ENCODE data around the gene KCNN1. TPM values are rescaled to one million over a fixed set of nuclear protein-coding genes. Genes with fewer than 3 reads are reported as not detected.

KCNN1 gene
- total and polyA plus RNA-seq, 2 of the 13 experiments (the other 11 are each of a cell fraction or from before 2014, with no cell fraction given): 0.04 TPM; not detected in 1

- no peak for TF ChIP-seq ZNF674 (CRISPR knock-in tag; IDR thresholded peaks at IDR 0.05; ENCODE audit: low read depth)
- no peak for TF ChIP-seq SRSF1 (optimal IDR thresholded peaks at IDR 0.05; ENCODE audit: low read depth, low read length)
- TF ChIP-seq AKAP8 (CRISPR knock-in tag; IDR thresholded peaks at IDR 0.05): no peak
- TF ChIP-seq ZNF609 (CRISPR knock-in tag; IDR thresholded peaks at IDR 0.05; ENCODE audit: borderline replicate concordance): no peak
- TF ChIP-seq, protein P1, sequence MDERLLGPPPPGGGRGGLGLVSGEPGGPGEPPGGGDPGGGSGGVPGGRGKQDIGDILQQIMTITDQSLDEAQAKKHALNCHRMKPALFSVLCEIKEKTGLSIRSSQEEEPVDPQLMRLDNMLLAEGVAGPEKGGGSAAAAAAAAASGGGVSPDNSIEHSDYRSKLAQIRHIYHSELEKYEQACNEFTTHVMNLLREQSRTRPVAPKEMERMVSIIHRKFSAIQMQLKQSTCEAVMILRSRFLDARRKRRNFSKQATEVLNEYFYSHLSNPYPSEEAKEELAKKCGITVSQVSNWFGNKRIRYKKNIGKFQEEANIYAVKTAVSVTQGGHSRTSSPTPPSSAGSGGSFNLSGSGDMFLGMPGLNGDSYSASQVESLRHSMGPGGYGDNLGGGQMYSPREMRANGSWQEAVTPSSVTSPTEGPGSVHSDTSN (CRISPR knock-in tag; IDR thresholded peaks at IDR 0.05): no peak
- TF ChIP-seq GTF2F1 (IDR thresholded peaks at IDR 0.05; ENCODE audit: low read length): no peak
- no peak for TF ChIP-seq SOX6 (IDR thresholded peaks at IDR 0.05)
- TF ChIP-seq SOX6 (CRISPR knock-in tag; IDR thresholded peaks at IDR 0.05): peak; percentile 17; the same call in 1 of the 2 replicates
- TF ChIP-seq, protein P2, sequence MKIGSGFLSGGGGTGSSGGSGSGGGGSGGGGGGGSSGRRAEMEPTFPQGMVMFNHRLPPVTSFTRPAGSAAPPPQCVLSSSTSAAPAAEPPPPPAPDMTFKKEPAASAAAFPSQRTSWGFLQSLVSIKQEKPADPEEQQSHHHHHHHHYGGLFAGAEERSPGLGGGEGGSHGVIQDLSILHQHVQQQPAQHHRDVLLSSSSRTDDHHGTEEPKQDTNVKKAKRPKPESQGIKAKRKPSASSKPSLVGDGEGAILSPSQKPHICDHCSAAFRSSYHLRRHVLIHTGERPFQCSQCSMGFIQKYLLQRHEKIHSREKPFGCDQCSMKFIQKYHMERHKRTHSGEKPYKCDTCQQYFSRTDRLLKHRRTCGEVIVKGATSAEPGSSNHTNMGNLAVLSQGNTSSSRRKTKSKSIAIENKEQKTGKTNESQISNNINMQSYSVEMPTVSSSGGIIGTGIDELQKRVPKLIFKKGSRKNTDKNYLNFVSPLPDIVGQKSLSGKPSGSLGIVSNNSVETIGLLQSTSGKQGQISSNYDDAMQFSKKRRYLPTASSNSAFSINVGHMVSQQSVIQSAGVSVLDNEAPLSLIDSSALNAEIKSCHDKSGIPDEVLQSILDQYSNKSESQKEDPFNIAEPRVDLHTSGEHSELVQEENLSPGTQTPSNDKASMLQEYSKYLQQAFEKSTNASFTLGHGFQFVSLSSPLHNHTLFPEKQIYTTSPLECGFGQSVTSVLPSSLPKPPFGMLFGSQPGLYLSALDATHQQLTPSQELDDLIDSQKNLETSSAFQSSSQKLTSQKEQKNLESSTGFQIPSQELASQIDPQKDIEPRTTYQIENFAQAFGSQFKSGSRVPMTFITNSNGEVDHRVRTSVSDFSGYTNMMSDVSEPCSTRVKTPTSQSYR (CRISPR knock-in tag; IDR thresholded peaks at IDR 0.05; ENCODE audit: borderline replicate concordance): no peak
- TF ChIP-seq ARNT2 (CRISPR knock-in tag; IDR thresholded peaks at IDR 0.05; ENCODE audit: low read depth): no peak
- TF ChIP-seq ZNF792 (CRISPR knock-in tag; IDR thresholded peaks at IDR 0.05): no peak
- no peak for TF ChIP-seq ERF (CRISPR knock-in tag; IDR thresholded peaks at IDR 0.05)
- no peak for TF ChIP-seq AGO1 (IDR thresholded peaks at IDR 0.05; ENCODE audit: low read depth, low read length, poor library complexity, severe bottlenecking)
- TF ChIP-seq STAG1 (CRISPR knock-in tag; IDR thresholded peaks at IDR 0.05): peak; percentile 94
- TF ChIP-seq ZKSCAN8 (CRISPR knock-in tag; IDR thresholded peaks at IDR 0.05; ENCODE audit: borderline replicate concordance): no peak; the same call in 1 of the 2 replicates
- TF ChIP-seq ZSCAN9 (CRISPR knock-in tag; IDR thresholded peaks at IDR 0.05; ENCODE audit: borderline replicate concordance): no peak
These were observed 28.6 kb upstream of the KCNN1 start (continued) for GRCh38 chr19:17938092-17938845.
